ENCODE results near the gene PLEKHA6. TPM values are rescaled to one million over a fixed set of nuclear protein-coding genes. Genes with fewer than 3 reads are reported as not detected.

PLEKHA6 gene, protein sequence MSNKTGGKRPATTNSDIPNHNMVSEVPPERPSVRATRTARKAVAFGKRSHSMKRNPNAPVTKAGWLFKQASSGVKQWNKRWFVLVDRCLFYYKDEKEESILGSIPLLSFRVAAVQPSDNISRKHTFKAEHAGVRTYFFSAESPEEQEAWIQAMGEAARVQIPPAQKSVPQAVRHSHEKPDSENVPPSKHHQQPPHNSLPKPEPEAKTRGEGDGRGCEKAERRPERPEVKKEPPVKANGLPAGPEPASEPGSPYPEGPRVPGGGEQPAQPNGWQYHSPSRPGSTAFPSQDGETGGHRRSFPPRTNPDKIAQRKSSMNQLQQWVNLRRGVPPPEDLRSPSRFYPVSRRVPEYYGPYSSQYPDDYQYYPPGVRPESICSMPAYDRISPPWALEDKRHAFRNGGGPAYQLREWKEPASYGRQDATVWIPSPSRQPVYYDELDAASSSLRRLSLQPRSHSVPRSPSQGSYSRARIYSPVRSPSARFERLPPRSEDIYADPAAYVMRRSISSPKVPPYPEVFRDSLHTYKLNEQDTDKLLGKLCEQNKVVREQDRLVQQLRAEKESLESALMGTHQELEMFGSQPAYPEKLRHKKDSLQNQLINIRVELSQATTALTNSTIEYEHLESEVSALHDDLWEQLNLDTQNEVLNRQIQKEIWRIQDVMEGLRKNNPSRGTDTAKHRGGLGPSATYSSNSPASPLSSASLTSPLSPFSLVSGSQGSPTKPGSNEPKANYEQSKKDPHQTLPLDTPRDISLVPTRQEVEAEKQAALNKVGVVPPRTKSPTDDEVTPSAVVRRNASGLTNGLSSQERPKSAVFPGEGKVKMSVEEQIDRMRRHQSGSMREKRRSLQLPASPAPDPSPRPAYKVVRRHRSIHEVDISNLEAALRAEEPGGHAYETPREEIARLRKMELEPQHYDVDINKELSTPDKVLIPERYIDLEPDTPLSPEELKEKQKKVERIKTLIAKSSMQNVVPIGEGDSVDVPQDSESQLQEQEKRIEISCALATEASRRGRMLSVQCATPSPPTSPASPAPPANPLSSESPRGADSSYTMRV
- total RNA-seq: 0.07 and 0.47 TPM in 2 replicates

DNA sequence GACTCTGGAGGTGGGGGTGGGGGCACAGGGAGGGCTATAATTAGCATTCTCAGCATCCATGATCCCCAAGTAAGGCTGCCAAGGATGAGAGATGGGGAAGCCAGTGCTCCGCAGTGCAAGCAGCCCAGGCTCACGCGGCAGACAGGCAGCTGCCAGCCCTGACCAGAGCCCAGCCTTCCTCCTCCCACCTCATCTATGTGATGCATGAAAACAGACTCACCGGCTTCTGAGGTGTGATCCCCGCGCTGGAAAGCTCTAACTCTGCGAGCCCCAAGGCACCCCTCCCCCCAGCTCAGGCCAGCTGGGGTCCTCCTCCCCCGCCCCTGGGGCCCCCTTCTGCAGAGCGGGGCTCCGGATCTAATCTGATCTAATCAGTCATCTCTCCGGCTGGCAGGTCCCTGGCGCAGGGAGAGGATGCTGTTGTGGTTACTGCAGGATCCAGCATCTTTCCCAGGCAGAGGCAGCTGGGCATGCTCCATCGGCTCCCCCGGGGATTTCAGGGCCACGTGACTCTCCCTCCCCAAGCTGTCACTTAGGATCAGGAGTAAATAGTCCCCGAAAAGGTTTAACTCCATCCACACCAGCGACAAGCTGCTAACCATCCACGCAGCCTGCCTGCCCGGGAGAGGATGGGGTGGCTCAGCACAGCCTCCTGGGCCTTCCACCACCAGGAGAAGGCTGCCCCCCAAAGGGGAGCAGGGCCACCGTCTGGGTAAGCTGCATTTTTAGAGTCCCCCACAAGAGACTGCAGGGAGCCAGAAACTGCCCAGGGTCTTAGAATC, at the start of gene PLEKHA6:
Gene PLEKHA6 (minus strand): TSS at position 456 of the 782 bp plus-strand sequence. CDS start 86,202 bp downstream, outside the sequence.
- H3K36me3 Mint-ChIP-seq (ENCODE audit: low read depth): no peaks in the 10 kb centered on the region
- H3K27ac Mint-ChIP-seq: no peak within 1 kb of the TSS
- no peaks in the 10 kb centered on the region for H3K9me3 Mint-ChIP-seq
- H3K4me3 Mint-ChIP-seq: no peak within 1 kb of the TSS
- H3K27me3 Mint-ChIP-seq: peaks cover 11% of the 10 kb centered on the region
- no peak for DNase-seq
- peaks cover 24% of the 10 kb centered on the region for H3K4me1 Mint-ChIP-seq
- intact Hi-C loops (cut with micrococcal nuclease): loop anchor here (5.0 kb wide), 2 partner anchors 57 to 143 kb away; no protein-coding TSS in a partner anchor

DNA sequence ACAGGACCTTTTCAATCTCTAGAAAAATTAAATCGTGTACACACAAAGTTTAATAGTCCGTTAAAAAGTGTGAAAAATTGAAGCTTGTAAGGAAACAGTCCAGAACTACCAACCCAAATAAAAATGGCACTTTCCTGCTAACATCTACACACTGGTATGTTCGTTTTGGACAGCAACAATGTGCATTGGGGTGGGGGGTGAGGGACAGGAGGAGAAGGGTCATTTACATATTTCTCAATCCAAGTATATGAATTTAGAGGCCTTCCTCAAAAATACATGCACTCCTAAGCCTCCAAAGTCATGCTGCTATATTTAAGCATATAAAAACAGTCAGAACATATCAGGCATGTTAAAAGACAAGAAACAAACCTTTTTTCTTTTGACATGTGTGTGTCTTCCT, 49.4 kb upstream of the PLEKHA6 start:
- Mint-ChIP-seq H3K36me3 (ENCODE audit: low read depth) (peaks cover 55% of the 10 kb centered on the region), H3K27ac (peak overlapping the region; percentile 43), H3K4me3 (peak overlapping the region; percentile 97), H3K4me1 (peaks cover 15% of the 10 kb centered on the region), H3K27me3 (no peaks in the 10 kb centered on the region), H3K9me3 (no peaks in the 10 kb centered on the region)
- intact Hi-C loops (cut with micrococcal nuclease): loop anchor here (5.0 kb wide), 1 partner anchor 547 kb away; the partner anchor contains the start of gene SNRPE
- no peak for DNase-seq

DNA sequence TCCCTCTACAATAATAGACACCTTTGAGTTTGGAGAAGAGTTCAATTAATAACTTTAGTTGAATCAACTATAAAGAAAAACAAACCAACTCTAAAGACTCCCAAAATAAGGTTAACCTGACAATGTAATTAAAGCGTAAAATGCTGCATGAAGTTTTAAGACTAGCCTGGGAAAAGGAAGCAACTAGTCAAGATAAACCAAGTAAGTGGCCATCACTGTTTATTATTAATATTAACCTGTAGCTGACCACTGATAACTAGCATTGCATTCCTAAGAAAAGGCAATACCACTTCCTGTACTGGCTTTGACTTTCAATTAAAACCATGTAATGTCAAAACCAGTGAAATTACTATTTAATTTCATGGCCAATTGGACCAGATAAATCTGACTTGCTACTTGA, 48.9 kb upstream of the PLEKHA6 start:
- H3K36me3 Mint-ChIP-seq (ENCODE audit: low read depth): peaks cover 60% of the 10 kb centered on the region
- peak overlapping the region; percentile 58 for H3K27ac Mint-ChIP-seq
- intact Hi-C loops (cut with micrococcal nuclease): loop anchor here (5.0 kb wide), 1 partner anchor 546 kb away; the partner anchor contains the start of gene SNRPE
- H3K27me3 Mint-ChIP-seq: no peaks in the 10 kb centered on the region
- no peaks in the 10 kb centered on the region for H3K9me3 Mint-ChIP-seq
- DNase-seq: no peak
- peaks cover 18% of the 10 kb centered on the region for H3K4me1 Mint-ChIP-seq
- peak overlapping the region; percentile 97 for H3K4me3 Mint-ChIP-seq

DNA sequence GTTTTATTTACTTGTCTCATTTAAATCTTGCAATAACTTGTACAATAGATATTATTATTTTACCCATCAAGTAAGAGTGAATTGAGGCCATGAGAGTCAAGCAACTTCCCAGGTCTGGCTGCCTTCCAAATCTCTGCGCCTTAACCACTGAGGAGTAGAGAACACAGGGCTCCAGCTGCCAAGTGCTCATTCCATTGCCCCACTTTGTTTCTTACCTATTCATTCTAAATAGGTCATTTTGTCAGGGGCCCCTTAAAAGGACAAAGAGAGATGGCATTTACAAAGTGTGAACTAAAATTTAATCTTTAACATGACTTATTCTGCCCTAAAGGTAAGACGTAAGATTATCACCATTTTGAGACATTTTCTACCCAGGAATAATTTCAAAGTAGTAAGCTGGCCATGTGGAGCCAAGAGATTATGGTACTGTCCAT, 48.4 kb upstream of the PLEKHA6 start:
- intact Hi-C loops (cut with micrococcal nuclease): loop anchor here (5.0 kb wide), 1 partner anchor 546 kb away; the partner anchor contains the start of gene SNRPE
- peak overlapping the region; percentile 97 for H3K4me3 Mint-ChIP-seq
- no peaks in the 10 kb centered on the region for H3K9me3 Mint-ChIP-seq
- H3K27ac Mint-ChIP-seq: peak overlapping the region; percentile 58
- no peak for DNase-seq
- peaks cover 18% of the 10 kb centered on the region for H3K4me1 Mint-ChIP-seq
- H3K36me3 Mint-ChIP-seq (ENCODE audit: low read depth): peaks cover 60% of the 10 kb centered on the region
- no peaks in the 10 kb centered on the region for H3K27me3 Mint-ChIP-seq

DNA sequence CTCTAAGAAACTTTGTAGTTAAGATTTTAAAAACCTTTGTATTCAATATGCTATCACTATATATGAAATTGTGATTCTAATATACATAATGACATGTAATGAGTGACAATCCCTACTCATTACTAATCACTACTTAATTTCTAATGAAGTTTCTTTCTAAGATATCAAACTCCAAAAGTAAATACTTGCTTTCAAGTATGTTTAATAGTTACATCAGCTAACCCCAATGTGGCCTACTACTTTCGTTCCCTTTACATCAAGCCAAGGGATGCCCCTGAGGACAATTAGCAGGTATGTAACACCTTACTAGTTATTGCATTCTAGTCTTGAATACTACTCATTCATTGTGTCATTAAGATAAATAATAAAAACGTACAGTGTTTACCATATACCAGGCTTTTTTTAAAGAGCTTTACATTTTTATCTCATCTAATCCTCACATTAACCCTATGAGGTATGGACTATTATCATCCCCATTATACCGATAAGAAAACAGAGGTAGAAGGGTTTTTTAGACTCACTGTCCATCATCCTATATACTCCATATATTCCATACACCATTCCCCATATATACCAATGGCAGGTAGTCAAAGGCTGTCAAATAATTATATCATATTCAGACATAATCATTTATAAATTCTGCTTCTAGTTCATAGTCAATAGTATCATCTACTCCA, 47.7 kb upstream of the PLEKHA6 start:
- Mint-ChIP-seq H3K4me1 (peaks cover 15% of the 10 kb centered on the region), H3K27ac (peak overlapping the region; percentile 58), H3K27me3 (no peaks in the 10 kb centered on the region), H3K4me3 (peak overlapping the region; percentile 97), H3K36me3 (ENCODE audit: low read depth) (peaks cover 60% of the 10 kb centered on the region), H3K9me3 (no peaks in the 10 kb centered on the region)
- intact Hi-C loops (cut with micrococcal nuclease): loop anchor here (5.0 kb wide), 1 partner anchor 545 kb away; the partner anchor contains the start of gene SNRPE
- DNase-seq: no peak

DNA sequence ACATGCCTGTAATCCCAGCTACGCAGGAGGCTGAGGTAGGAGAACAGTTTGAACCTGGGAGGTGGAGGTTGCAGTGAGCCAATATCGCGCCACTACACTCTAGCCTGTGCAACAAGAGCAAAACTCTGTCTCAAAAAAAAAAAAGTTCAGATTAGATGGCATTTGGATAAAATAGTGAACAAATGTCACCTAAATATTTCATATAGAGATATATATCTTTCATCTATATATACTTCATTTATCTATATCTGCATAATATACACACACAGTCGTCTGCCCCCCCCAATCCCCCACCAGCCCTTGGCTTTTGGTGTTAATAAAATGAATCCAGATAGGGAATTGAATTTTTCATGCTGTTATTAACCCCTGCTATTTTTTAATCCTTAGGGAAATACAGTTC, 46.9 kb upstream of the PLEKHA6 start:
- intact Hi-C loops (cut with micrococcal nuclease): loop anchor here (5.0 kb wide), 1 partner anchor 544 kb away; the partner anchor contains the start of gene SNRPE
- Mint-ChIP-seq H3K9me3 (no peaks in the 10 kb centered on the region), H3K36me3 (ENCODE audit: low read depth) (peaks cover 65% of the 10 kb centered on the region), H3K4me1 (peaks cover 13% of the 10 kb centered on the region), H3K27me3 (no peaks in the 10 kb centered on the region), H3K27ac (no peak overlapping the region), H3K4me3 (peak overlapping the region; percentile 97)
- no peak for DNase-seq

DNA sequence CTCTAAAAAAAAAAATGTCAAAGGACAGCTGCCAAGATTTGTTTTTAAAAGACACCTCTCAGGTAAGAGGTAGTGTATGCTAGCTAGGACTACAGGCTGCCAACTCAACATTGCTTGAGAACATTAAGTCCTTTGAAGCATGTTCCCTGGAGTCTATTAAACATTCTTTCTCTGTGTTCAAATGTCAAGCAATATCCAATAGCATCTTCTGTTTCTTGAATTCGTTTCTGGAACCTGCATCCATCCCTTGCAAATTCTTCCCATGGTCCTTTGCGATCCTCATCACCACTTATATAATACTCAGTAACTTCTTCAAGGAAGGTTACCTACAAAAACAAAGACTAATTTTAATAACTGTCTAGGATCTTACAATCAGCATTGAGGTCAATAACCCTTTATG, 46.3 kb upstream of the PLEKHA6 start:
- Mint-ChIP-seq H3K9me3 (no peaks in the 10 kb centered on the region), H3K27me3 (no peaks in the 10 kb centered on the region), H3K4me3 (peak overlapping the region; percentile 97), H3K27ac (no peak overlapping the region), H3K36me3 (ENCODE audit: low read depth) (peaks cover 70% of the 10 kb centered on the region), H3K4me1 (peaks cover 13% of the 10 kb centered on the region)
- DNase-seq: no peak
- intact Hi-C loops (cut with micrococcal nuclease): loop anchor here (5.0 kb wide), 1 partner anchor 544 kb away; the partner anchor contains the start of gene SNRPE

DNA sequence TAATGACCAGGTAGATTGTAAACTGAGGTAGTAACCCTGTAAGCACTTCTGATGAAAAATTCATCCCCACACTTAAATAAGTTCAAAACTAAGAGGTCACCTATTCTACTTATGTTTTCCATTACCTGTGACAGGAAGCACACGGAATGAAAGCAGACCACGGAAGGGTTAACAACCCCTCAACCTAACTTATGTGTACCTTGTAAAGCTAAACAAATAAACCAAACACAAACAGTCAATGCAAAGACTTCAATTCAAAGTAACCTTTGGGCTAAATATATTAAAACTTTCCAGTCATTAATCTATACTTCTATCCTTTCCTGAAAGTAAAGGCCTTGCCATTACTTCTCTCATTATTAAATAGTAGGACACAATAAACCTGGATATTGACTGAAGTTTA, 44.9 kb upstream of the PLEKHA6 start:
- H3K27ac Mint-ChIP-seq: no peak overlapping the region
- H3K27me3 Mint-ChIP-seq: no peaks in the 10 kb centered on the region
- peaks cover 13% of the 10 kb centered on the region for H3K4me1 Mint-ChIP-seq
- H3K4me3 Mint-ChIP-seq: no peak overlapping the region
- H3K36me3 Mint-ChIP-seq (ENCODE audit: low read depth): peaks cover 70% of the 10 kb centered on the region
- DNase-seq: no peak
- H3K9me3 Mint-ChIP-seq: no peaks in the 10 kb centered on the region
- intact Hi-C loops (cut with micrococcal nuclease): loop anchor here (5.0 kb wide), 1 partner anchor 542 kb away; the partner anchor contains the start of gene SNRPE

DNA sequence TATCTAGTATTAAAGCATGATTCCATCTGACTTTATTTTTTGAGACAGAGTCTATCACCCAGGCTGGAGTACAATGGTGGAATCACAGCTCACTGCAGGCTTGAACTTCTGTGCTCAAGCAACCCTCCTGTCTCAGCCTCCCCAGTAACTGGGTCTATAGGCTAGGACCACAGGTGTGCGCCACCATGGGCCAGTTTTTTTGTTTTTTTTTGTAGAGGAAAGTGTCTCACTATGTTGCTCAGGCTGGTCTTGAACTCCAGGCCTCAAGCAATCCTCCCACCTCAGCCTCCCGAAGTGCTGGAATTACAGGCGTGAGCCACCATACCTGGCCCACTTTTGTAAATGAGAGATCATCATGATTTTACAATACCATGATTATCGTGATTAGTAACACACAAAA, 42.7 kb upstream of the PLEKHA6 start:
- Mint-ChIP-seq H3K27me3 (no peaks in the 10 kb centered on the region), H3K36me3 (ENCODE audit: low read depth) (peaks cover 61% of the 10 kb centered on the region), H3K27ac (no peak overlapping the region), H3K4me3 (no peak overlapping the region), H3K9me3 (no peaks in the 10 kb centered on the region), H3K4me1 (peaks cover 15% of the 10 kb centered on the region)
- no peak for DNase-seq
- intact Hi-C loops (cut with micrococcal nuclease): no loop called here

DNA sequence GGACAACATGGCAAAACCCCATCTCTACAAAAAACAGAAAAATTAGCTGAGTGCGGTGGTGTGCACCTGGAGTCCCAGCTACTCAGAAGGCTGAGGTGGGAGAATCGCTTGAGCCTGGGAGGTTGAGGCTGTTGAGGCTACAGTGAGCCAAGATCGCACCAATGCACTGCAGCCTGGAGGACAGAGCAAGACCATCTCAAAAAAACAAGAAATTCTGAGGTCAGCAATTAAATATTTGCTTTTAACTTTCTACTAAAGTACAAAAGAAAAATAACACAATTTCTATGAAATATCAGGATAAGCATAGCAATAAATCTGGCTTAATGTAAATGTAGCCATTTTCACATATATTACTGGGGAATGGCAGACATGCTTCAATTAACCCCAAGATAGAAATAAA, 42.0 kb upstream of the PLEKHA6 start:
- Mint-ChIP-seq H3K27me3 (no peaks in the 10 kb centered on the region), H3K36me3 (ENCODE audit: low read depth) (peaks cover 58% of the 10 kb centered on the region), H3K9me3 (no peaks in the 10 kb centered on the region), H3K4me3 (no peak overlapping the region), H3K27ac (no peak overlapping the region), H3K4me1 (peaks cover 15% of the 10 kb centered on the region)
- intact Hi-C loops (cut with micrococcal nuclease): no loop called here
- no peak for DNase-seq

DNA sequence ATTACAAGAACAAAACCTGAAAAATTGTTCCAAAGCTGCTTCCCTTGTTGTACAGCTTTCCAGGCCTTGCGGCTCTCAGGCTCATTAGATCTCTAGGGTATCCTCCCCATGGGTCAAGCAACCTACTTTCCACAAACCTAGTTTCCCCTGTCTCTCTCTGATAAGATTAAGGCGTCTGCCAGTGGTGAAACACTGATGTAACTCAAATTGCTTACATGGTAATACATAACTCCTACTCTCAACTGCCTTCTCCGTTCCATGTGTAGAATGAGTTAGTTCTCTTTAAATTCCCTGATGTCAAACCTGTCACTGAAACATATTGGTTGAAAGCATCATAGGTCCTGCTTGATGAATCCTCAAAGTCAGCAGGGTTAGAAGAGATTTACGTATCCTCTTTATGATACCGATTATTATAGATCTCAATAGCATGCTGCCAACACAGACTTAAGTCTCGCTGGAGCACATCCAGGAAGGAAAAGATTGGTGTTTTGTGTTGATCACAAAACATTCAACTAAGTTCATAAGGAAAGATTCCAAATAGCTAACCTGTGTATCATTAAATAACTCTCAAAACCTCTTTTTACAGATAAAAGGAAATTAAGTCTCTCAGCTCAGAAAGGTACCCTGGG, 41.3 kb upstream of the PLEKHA6 start:
- DNase-seq: no peak
- peaks cover 13% of the 10 kb centered on the region for H3K4me1 Mint-ChIP-seq
- H3K4me3 Mint-ChIP-seq: no peak overlapping the region
- H3K27me3 Mint-ChIP-seq: no peaks in the 10 kb centered on the region
- peaks cover 59% of the 10 kb centered on the region for H3K36me3 Mint-ChIP-seq (ENCODE audit: low read depth)
- intact Hi-C loops (cut with micrococcal nuclease): no loop called here
- no peaks in the 10 kb centered on the region for H3K9me3 Mint-ChIP-seq
- no peak overlapping the region for H3K27ac Mint-ChIP-seq
